HG03575 (cell line): Measurements from ENCODE around the gene RECK.
"Not testable (repeated sequence)": the region's sequence is repeated elsewhere in the genome, so short reads cannot be mapped to it uniquely, and the experiment has no call there.

Experiments
- ATAC-seq: cut with Tn5 transposase; IDR thresholded peaks from one replicate; pipeline ENCODE4 v1.9.1; 2021; ENCODE audit not compliant: unreplicated experiment, insufficient number of reproducible peaks, low FRiP score; ENCODE audit errors: extremely low read depth

RECK gene

DNA sequence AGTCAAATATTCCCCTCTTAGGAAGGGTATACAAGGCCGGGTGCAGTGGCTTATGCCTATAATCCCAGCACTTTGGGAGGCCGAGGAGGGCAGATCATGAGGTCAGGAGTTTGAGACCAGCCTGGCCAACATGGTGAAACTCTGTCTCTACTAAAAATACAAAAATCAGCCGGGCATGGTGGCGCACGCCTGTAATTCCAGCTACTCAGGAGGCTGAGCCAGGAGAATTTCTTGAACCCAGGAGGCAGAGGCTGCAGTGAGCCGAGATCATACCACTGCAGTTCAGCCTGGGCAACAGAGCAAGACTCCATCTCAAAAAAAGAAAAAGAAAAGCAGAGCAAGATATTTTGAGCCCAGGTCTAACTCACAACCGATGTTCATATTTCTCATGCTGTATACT lies 95.0 kb downstream of the RECK start:
- ATAC-seq: not testable (repeated sequence)

DNA sequence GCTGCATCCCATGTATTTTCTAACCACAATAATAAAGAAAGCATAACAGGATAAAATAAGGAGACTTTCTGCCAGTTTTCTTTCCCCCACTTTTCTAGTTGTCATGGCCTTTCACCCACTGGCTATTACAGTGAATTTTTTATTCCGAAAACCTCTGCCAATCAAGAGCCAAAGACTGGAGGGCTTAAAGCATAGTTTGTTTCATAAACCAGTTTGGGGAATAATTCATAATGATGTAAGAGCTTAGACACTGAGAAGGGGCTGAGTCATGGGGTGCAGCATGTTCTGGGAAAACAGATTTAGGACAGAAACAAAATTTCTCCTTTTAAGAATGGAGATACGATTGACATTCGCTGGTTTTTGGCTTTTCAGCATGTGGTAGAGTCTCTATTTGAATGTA lies 95.4 kb downstream of the RECK start:
- no peak for ATAC-seq

DNA sequence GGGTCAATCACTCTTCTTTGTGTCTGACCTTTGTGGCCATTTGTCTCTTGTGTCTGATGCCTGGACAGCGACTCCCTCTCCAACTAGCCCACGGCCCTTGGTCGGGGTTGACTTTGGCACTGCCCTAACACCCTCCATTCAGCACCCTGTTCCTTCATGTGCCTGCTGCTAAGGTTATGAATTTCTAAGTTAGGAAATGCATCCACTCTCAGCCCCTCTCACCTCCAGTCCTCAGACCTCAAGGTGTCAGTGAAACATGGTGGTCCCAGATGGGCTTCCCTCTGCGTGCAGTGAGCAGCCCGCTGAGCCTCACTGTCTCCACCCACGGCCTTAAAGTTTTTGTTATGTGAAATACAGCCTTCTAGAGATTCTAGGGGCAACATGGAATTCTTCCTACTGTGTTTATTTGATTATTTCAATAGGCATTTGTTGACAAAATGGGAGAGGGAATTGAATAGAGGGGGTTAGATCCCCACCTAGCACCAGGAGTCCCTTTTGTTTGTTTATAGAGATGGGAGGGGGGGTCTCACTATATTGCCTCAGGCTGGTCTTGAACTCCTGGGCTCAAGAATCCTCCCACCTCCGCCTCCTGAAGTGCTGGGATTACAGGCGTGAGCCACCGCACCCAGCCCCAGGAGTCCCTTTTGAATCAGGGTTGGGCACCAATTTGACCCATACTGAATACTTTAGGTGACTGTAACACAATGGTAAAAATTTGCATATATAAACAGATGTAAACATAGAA lies 98.2 kb downstream of the RECK start:
- ATAC-seq: no peak

DNA sequence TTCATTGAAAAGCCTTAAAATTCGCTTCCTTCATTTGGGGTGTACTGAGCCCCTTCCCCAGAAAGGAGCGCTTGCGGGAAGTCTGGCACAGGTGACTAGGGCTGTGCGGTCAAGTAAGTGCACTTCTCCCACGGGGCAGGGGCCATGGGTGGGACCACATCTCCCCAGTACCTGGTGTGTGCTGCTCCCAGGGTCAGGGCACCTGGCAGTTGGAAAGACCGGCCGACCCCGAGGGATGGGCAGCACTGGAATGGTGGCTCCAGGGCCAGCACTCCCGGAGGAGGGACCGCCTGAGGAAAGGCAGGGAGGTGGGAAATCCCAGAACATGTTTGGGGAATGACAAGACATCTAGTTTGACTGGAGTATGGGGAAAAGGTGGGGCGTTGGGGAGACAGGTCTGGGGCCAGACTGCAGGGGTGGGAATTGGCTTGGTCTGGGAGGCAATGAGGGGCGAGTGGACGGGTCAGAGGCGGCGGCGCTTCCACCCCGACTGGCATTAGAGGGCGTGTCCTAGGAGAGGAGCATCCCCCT lies 99.1 kb downstream of the RECK start:
- no peak for ATAC-seq

DNA sequence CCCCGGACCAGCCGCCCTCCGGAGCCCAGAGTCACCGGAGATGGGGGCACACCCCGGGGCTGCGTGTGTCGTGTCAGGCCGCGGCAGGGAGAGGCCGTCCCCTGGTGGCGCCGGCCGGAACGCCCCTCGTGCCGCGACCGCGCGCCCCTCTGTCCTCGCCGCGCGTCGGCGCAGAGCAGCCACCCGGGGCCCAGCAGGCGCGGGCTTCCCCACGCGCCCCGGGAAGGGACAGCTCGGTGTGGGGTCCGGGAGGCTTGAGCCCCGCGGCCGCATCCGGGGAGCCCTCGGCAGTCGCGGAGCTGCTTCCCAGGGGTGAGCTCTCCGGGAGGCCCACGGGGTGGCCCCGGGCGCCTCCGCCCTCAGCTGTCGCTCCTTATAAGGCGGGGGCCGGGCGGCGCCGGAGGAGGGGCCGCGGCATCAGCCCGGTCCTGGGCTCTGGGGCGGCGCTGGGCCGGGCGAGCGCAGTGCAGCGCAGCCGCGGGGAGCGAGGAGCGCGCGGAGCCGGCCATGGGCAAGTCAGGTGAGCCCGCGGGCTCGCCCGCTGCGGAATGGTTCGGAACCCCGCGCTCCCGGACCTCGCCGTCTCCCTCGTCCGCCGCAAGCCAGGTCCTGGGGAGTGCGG lies 99.7 kb downstream of the RECK start, which contains the start of gene GLIPR2:
Gene GLIPR2 (plus strand): TSS at position 462 of the 622 bp plus-strand sequence. CDS start 46 bp downstream, at position 508.
- ATAC-seq: no peak

DNA sequence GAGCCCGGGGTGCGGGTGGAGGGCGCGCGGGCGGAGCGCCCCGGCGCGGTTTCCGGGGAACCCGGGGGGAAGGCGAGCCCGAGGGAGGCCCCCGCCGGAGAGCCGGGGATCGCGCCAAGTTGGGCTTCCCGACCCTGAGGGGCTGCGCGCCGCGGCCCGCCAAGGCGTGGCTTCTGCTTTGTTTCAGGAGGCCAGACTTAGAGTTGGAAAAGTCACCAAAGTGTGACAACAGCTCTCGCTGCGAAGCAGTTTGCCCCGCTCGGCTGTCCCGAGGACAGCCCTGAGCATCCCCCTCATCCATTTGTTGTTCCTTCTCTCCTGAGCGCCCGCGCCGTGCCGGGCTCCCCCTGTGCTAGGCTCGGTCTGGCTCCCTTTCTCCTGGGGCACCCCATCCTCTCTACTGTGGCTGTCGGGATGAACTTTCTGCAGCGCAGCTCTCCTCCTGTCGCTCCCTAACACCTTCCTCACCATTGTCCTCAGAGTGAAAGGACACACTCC lies 100.2 kb downstream of the RECK start:
- no peak for ATAC-seq

DNA sequence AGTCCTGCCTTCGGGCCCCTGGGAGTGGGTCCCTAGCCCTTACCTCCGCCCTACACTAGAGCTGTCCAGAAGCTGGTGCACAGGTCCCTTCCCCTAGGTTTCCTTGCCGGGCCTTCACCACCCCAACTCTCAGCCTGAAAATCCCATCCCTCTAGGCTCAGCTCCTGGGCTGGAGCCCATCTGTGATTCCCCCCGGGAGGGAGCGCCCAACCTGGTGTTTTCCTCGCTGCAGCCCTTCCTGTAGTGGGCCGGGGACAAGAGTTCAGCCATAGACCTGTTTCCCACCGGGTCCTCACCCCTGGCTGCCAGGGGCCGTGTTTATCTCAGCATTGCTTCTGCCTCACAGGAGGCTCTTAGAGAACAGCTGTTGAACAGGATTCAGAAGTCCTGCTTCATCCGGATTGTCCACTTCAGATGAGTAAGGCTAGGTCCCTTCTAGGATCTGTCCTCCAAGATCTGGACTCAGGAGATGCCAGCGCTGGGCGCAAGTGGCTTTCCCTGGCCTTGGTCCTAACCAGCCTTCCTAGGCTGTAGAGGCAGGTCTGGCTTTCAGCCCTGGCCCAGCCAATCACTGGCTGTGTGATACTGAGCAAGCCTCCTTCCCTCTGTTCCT lies 100.8 kb downstream of the RECK start:
- ATAC-seq: no peak

DNA sequence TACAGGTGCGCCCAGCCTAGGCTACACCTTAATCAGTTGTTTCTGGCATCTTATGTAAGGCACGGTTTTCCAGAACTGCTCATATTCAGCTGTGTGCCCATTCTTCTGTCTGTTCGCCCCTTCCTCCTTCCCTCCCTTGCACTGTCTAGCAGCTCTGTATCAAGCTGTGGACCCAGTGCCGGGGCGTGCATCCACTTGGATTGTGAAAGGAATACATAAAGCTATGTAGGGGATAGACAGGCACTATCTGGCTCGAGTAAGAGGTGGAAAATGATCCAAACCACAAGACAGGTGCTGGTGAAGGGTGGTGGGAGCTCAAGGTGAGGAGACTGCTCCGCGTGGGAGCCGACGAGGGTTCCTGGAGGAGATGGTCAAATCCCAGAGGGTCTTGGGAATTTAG lies 101.8 kb downstream of the RECK start:
- ATAC-seq: no peak

DNA sequence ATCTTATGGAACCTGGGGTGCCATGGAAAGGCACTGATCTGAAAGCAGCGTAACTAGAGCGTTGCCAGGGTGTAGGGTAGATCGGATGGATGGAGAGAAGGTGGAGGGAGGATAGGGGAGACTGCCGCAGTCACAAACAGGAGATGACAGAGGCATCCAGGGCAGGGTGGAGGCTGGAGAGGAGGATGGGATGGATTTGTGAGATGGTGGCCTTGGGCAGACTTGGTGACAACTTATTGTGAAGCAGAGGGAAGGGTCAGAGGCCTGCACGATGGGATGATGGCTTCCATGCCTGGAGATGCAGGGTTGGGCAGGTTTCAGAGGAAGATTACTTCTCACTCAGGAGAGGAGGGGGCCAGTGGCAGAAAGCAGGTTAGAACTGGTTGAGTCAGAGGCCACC lies 102.2 kb downstream of the RECK start:
- ATAC-seq: no peak

DNA sequence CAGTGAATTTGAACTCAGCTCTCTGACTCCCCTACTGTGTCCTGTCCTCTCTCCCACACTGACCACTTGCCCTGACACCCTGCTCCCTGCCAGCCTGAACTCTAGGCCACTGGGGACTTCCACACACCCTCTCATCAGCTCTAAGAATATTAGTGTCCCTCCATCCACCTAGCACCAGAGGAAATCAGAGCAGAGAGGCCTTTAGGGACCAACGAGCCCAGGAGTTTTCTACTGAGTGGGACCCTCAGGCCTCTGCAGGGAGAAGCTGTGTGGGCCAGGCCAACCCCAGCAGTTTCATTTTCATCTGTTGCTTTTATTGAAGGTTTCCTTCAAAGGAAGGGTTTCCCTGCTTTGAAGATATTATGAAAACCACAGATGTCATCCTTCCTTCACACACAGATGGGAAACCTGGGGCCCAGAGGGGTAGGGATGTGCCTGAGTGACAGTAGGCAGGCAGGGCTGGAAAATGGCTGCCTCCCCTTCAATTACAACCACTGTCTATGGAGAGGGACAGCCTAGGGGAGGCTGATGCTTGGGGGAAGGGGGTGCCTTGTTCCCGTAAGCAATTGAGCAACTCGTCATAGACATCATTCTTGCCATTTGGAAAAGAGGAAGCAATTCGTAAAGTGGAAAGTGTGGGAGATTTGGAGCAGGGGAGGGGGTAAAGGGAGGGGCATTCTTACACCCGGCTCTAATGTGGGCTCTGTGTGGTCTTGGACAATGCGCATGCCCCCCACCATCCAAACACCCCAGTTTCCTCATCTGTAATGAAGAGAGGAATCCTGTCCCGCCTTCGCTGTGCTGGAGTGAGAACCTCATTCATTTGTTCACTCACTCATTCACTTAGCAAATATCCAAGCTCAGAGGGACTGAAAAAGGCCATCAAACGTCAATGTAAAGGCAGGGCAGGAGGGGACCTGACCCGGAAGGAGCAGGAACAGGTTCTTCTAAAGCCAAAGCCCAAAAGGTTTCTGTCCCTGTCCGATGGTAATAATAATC lies 103.7 kb downstream of the RECK start:
- ATAC-seq: no peak

DNA sequence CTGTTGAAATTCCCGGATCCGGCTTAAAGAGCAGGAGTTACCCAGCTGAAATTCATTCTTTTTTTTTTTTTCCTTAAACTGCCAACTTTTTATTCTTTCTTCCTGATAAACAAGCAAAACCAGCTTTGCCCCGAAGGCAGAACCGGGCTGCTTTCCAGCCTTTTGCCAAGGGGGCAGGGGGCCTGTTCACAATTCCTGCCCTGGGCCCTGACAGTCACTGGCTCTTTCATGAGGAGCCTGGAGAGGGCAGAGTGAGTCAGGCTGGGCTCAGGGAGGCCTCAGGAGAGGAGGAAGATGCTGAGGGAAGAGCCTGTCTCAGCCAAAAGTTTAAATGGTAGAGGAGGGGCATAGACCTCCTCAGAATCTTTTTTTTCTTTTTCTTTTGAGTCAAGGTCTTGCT lies 104.6 kb downstream of the RECK start:
- no peak for ATAC-seq

DNA sequence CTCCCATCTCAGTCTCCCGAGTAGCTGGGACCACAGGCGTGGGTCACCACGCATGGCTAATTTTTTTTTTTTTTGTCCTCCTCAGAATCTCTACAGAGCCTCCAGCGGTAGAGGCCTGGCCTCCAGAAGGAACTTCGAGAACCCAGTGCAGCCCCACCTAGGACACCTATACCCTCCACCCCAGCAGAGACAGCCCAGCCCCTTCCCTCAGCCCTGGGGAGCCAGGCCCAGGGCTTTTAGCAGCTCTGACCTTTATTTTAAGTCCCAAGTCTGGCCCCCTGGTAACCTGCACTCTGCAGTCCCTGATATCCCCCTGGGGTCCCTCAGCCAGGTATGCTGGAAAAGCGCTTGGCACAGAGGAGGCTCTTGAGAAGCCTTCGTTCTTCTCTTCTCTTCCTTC lies 105.0 kb downstream of the RECK start:
- ATAC-seq: no peak

DNA sequence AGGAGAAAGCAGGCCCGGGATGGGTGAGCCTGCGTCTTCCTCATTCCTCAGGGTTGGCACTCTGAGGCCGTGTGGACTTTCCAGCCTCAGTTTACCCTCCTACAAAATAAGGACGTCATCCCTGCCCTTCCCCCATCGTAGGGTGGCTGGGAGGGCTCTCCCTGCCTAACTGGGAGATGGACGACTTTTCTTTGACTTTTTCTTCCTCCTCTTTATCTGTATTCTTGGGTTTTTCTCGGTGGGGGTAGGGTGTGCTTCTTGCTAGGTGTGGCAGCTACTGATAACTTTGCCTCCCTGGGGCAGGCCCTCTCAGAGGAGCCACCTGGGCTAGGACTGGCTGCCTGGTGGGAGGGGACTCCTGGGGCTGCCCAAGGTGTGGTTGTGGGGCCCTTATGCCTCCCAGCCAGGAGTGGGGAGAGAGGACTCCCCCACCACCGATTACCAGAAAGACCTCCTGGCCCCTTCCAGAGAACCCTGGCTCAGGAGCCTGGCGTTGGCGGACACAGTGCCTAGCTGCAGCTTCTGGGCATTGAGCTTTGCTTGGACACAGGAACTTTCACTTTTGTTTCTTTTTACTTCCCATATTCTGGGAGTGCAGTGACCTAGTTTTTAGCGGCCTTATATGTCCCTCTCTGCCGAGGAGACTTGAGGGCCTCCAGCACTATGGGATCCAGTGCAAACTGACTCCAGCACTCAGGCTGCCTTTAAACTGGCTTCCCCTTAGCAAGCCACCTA lies 106.0 kb downstream of the RECK start:
- no peak for ATAC-seq

DNA sequence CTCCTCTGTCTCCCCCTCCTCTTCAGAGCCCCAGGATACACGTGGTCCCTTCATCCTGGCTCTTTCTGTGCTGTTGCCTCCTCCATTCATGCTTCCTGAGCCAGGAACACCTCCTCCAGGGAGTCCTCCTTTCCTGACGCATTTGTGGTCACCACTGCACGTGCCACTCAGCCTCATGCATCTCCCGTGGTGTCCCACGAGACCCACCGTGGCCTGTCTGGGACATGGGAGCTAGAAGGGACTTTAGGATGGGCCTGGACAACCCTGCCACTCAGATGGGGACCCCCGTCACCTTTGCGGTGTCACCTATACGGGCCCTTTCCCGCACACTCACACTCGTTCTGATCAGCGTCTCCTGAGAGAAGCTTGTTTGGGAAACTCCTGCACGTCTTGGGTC lies 106.5 kb downstream of the RECK start:
- no peak for ATAC-seq

DNA sequence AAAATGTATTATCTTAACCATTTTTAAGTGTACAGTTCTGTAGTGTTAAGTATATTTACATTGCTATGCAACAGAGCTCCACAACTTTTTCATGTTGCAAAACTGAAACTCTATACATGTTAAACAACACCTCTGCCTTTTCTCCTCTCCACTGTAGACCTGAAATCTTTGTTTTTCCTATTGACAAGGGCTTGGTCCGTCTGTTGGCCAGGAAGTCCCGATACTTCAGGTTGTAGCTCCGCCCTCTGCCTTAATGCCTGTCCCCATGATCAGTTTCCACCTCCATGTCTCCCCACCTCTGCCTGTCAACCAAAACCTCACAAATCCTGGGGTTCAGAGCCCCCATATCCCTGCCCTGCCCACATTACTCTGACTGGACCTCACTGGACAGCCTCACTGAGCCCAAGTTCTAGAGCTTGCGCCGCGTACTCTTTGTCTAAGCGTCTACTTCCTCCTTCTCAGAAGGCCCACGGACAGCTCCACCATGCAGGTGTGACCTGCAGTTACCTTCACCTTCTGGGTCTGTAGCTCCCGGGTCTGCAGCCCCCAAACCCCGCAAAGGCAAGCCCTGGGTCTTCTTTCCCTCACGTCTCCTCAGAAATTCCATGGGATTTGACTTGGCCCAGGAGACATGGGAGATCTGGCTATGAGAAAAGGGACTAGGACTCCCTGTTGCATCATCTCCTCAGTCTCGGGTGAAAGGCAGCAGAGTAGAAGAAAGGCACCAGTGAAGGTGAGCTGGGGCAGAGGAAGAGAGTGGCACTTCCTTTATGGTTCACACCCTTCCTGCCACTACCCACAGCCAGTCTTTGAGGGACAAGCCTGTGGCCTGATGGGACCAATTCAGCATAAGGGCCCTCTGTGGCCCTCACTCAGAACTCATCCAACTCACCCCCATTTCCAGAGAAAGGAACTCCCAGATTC lies 107.9 kb downstream of the RECK start:
- ATAC-seq: no peak

DNA sequence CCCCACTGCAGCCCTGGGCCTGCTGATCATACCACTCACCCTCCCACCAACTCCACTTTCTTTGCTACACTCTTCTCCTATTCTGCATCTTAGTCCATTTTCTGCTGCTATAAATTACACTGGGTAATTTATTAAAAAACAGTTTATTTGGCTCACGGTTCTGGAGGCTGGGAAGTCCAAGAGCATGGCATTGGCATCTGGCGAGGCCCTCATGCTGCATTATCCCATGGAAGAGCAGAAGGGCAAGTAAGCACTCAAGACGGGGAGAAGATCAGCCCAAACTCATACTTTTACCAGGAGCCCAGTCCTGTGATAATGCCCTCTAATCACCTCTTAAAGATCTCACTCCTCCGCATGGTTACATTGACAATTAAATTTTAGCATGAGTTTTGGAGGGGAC lies 109.3 kb downstream of the RECK start:
- no peak for ATAC-seq

DNA sequence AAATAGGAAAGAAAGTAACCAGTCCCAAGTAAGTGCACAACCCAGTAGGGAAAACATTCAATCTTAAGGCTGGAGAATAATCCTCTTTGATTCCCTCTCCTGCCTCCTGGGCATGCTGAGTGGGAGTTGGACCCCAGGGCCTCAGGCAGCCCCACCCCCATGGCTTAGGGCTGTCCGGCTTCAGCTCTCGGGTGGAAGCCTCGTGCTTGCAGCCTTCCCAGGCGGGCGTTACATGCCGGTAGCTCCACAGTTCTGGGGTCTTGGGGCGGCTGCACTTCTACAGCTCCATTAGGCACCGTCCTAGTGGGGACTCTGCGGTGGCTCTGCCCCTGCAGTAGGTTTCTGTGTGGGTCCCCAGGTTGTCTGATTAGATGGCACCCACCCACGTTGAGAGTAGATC lies 109.9 kb downstream of the RECK start:
- no peak for ATAC-seq
